Heart left ventricle (tissue), 13 donors: ENCODE results near the gene OSR1.

Source experiments
- CTCF ChIP-seq, 12 donors: fragments of 200-600 bp; sonication (generic) in 4 of 12; IDR thresholded peaks; one replicate each; pipeline versions ENCODE4 v1.5.0 to v1.8.0; 2018 to 2022; ENCODE audit warnings: antibody characterized with exemption in 12 of 12, mild to moderate bottlenecking in 5 of 12
- POLR2A ChIP-seq, 2 donors: fragments of 450-650 bp; IDR thresholded peaks; one replicate each; pipeline ENCODE4 v1.6.1; 2017; ENCODE audit warnings: antibody characterized with exemption in 2 of 2, mild to moderate bottlenecking in 2 of 2, moderate library complexity in 2 of 2
- donor health status: ischemic (EF 13 %, LVEDD 7.1; RV severe dilation, severe dysfunction).
- donor health status: DM: no; HTN: yes; CAD: no.
- donor health status: DM: no; HTN: no; CAD: no.
- donor health status: ischemic (EF 25% LVEDD 6.9; RV normal size, moderate dysfunction).
- donor health status: ischemic (EF 25% LVEDD 5.7; RV mildly dilated, moderate dysfunction).
- donor health status: ischemic (EF 35%, LVEDD 5.7; RV mildly dilated, moderate dysfunction).
- donor health status: nonischemic (EF 11% LVEDD 7.7; RV severe dilation, severe dysfunction).
- donor health status: DM: yes; HTN: yes; CAD: no.
- donor health status: PGD.
- donor health status: ischemic (EF 29% LVEDD 5.4; RV normal size, mild dysfunction).
- donor health status: nonischemic (EF 23%, LVEDD 6.1; RV moderate dilation, normal function).

GRCh38 chr2:19346983-19347618, 11.3 kb downstream of the OSR1 start:
- TF ChIP-seq CTCF (IDR thresholded peaks at IDR 0.05) = no peak
- TF ChIP-seq POLR2A (IDR thresholded peaks at IDR 0.05) = no peak
